HG02571 (cell line): Measurements from ENCODE around the gene RIN2.

Experiments
- ATAC-seq: cut with Tn5 transposase; IDR thresholded peaks from one replicate; pipeline ENCODE4 v1.9.1; 2021; ENCODE audit warnings: mild to moderate bottlenecking, moderate library complexity; ENCODE audit not compliant: unreplicated experiment

RIN2 gene

GRCh38 chr20:19758133-19758500 is at the start of gene RIN2:
TSS of gene RIN2 (plus strand) at chr20:19758258. CDS start at chr20:19889602, 131,344 bp downstream.
- ATAC-seq, result no peak

GRCh38 chr20:19709635-19710335 is 48.3 kb upstream of the RIN2 start:
- ATAC-seq, result no peak

GRCh38 chr20:19710336-19711120 is 47.5 kb upstream of the RIN2 start:
- ATAC-seq, result no peak

- no peak for ATAC-seq
These were observed 46.9 kb upstream of the RIN2 start for GRCh38 chr20:19711126-19711525.

GRCh38 chr20:19712721-19713260 is 45.3 kb upstream of the RIN2 start:
- ATAC-seq, result no peak

- no peak for ATAC-seq
These were observed 44.1 kb upstream of the RIN2 start for GRCh38 chr20:19713822-19714578.

GRCh38 chr20:19714579-19714840 is 43.5 kb upstream of the RIN2 start:
- no peak for ATAC-seq

GRCh38 chr20:19715986-19716385 is 42.1 kb upstream of the RIN2 start:
- ATAC-seq, result no peak

GRCh38 chr20:19718880-19719279 is 39.2 kb upstream of the RIN2 start:
- ATAC-seq, result no peak

- ATAC-seq, result no peak
These were observed 37.1 kb upstream of the RIN2 start for GRCh38 chr20:19720991-19721390.

- no peak for ATAC-seq
These were observed 35.0 kb upstream of the RIN2 start for GRCh38 chr20:19723051-19723450.

- ATAC-seq, result no peak
These were observed 34.1 kb upstream of the RIN2 start for GRCh38 chr20:19723813-19724430.

GRCh38 chr20:19725373-19725772 is 32.7 kb upstream of the RIN2 start:
- ATAC-seq, result no peak

- no peak for ATAC-seq
These were observed 32.1 kb upstream of the RIN2 start for GRCh38 chr20:19725814-19726525.

GRCh38 chr20:19727251-19727847 is 30.7 kb upstream of the RIN2 start:
- no peak for ATAC-seq

GRCh38 chr20:19729672-19730071 is 28.4 kb upstream of the RIN2 start:
- no peak for ATAC-seq

GRCh38 chr20:19730706-19731105 is 27.4 kb upstream of the RIN2 start:
- no peak for ATAC-seq

- ATAC-seq, result no peak
These were observed 23.2 kb upstream of the RIN2 start for GRCh38 chr20:19734811-19735210.

- no peak for ATAC-seq
These were observed 22.6 kb upstream of the RIN2 start for GRCh38 chr20:19735446-19735845.

GRCh38 chr20:19737025-19737424 is 21.0 kb upstream of the RIN2 start:
- ATAC-seq, result no peak
